GM18873 (cell line): ENCODE results near the gene AADAT.
"Not testable (repeated sequence)": the region's sequence is repeated elsewhere in the genome, so short reads cannot be mapped to it uniquely, and the experiment has no call there.

Experiments
- ATAC-seq: cut with Tn5 transposase; IDR thresholded peaks from one replicate; pipeline ENCODE4 v1.9.1; 2021; ENCODE audit warnings: mild to moderate bottlenecking, moderate library complexity, moderate number of reproducible peaks; ENCODE audit not compliant: unreplicated experiment, low FRiP score

Gene AADAT

DNA sequence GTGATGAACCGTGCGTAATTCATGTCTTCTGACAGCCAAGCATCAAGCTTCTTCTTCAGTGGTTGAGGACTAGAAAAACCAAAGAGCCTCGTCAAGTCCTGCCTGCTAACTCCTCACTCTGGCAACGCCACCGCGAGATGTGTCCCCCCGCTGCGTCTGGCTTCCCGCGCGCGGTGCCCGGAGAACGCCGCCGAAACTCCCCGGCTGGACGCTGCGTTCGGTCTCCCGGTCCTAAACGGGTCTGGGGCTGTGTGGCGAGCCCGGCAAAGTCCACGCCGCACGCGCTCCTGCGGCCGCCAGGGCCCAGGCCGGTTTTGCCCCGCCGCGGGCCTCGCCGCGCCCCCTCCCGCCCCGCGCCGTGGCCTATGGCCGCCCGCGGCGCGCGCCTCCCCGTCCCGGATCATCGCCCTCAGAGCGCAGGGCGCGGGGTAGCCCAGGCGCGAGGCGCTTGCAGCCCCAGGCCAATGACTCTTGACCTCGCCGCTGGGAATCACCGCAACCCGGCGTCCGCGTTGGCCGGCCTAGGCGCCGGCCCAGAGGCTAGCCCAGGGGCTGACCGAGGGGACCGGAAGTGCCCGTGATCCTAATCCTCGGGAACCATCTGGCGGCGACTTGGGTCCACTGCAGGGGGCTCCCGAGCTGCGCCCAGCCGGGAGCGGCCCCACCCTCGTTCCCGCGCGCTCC is at the start of gene AADAT:
Gene AADAT, minus strand, starts transcription at position 289 of the 684 bp plus-strand sequence. Its CDS starts 266 bp downstream, at position 23.
- ATAC-seq: no peak

DNA sequence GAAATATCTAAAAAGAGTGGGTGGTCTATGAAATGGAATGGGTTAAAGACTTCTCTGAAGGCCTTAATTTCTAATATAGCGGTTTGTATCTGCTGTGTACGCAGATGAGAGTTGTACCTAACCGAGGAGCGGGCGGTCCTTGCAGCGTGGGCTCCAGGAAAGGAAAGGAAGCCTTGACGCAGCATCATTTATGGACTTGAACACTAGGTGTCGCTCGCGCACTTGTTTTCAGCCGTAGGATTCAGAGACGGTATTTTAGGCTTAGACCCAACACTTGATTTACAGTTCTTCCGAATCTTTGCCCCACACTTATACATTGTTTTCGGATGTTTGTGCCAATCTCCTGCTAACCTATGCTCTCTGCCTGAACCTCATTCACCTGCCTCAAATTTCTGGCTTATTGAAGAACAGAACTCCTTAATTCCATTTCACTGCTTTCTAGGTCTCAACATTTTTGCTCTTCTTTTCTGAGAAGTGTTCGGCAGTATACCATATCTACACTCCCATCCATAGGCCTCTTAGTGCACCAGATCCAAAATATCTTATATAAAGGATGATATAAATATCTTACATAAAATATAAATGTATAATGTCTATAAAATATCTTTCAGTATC is 48.9 kb upstream of the AADAT start:
- ATAC-seq: peak; percentile 93

DNA sequence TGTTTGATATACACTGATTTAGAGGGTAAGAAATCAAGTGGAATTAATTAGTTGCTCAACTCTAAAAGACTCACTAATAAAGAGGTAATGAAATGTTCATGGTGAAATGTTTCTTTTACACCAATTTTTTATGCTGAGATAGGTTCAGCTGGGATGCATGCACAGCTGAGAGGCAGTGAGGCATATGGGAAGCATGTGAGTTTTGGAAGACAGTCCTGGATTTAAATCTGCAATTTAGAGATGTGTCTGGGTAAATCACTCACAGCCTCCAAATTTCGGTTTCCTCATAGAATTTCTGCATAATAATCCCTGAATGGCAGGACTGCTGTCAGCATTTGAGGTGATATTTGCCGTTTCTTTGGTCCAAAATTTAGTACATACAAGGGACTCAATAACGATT is 48.2 kb upstream of the AADAT start:
- ATAC-seq: no peak

DNA sequence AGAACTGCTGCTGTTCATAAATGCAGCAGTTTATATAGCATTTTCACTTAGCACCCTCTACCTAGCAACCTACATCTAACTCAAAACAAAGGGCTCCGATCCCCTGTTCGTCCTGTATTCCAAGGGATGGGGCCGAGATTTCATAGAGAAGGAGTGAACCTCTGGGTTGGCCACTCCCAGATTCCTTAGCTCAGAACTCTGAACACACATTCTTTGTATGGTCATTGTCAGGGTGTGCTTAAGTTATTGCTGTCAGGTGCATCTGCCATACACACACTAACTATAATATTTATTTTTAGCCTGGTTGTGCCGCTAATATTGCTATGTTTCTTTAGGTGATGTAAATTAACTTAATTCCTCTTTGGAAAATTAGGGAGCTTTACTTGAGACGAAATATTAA is 47.7 kb upstream of the AADAT start:
- no peak for ATAC-seq

- ATAC-seq: no peak
Observed at GRCh38 chr4:170134821-170135220, 45.1 kb upstream of the AADAT start.

GRCh38 chr4:170128219-170128804 is 38.6 kb upstream of the AADAT start:
- no peak for ATAC-seq

DNA sequence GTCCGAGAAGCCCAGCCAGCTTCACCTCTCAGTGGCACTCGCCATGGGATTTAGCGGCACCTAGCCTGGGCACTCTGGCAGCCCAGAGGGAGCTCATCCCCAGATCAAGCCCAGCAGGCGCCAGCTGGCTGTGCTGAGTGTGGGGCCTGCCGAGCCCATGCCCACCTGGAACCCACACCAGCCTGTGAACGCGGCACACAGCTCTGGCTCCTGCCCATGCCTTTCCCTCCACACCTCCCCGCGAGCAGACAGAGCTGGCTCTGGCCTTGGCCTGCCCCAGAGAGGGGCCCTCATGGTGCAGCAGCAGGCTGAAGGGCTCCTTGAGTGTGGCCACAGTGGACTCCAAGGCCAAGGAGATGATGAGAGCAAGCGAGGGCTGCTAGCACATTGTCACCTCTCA is 38.0 kb upstream of the AADAT start:
- ATAC-seq: no peak

DNA sequence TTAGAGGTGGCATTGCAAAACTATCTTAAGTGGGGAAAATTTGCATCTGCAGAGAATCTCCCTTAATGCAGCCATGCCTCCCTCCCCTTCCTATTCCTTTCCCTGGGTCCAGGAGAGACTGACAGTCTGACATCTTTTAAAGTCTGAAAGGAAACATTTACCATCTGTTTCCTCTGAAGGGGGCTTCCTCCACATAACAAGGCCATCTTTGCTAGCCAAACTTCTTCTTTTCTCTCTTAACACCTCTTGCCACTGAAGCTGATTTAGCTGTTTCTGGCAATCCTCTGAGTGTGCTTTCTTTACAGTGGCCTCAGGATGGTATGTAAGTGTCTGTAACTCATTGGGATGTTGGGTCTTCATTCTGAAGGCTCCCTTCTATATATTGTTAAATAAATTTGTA is 34.6 kb upstream of the AADAT start:
- no peak for ATAC-seq

GRCh38 chr4:170122252-170122651 is 32.5 kb upstream of the AADAT start:
- ATAC-seq: no peak

DNA sequence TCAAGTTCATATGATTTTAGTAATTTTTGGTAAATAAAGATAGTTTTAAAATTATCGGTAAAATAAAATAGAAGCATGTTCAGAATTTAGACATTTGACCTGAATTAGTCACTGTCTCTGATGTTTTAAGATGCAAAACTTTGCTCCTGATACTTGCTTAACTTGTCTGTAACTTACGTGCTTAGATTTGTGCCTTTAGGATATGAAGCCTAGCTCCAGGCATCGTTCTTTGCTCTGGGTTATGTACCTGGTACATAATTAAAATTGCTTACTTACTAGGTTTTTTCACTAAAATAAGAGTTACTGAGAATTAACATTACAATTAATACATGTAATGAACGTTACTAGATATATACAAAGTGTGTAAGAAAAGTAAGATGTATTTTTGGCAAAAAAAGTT is 24.9 kb upstream of the AADAT start:
- no peak for ATAC-seq

DNA sequence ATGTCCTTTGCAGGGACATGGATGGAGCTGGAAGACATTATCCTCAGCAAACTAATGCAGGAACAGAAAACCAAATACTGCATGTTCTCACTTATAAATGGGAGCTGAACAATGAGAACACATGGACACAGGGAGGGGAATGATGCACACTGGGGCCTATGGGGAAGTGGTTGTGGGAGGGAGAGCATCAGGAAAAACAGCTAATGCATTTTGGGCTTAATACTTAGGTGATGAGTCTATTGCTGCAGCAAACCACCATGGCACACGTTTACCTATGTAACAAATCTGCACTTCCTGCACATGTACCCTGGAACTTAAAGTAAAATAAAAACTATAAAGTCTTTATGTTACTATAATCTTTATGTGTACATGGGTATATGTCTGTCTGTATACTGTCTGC is 24.4 kb upstream of the AADAT start:
- ATAC-seq: not testable (repeated sequence)

DNA sequence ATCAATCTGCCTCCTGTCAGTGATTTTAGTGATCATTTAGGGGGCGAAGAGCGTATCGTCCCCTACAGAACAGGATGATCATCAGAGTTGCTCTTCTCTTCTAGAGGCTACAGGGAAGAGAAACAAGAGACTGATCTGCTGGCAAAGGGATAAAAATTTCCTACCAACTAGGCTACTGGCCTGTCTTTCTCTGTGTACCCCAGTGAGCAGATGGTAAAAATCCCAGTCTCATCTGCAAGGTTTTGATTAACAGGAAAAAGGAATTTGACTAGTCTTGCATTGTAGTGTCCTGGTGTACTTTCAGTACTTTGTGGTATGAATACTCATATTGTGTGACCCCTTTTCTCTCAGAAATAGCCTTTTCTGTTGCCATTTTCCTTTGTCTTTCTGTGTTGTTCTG is 21.8 kb upstream of the AADAT start:
- no peak for ATAC-seq

GRCh38 chr4:170111085-170111484 is 21.3 kb upstream of the AADAT start:
- ATAC-seq: no peak

GRCh38 chr4:170110285-170110672 is 20.5 kb upstream of the AADAT start:
- ATAC-seq: no peak

GRCh38 chr4:170109586-170110284 is 20.0 kb upstream of the AADAT start:
- ATAC-seq: no peak

GRCh38 chr4:170106900-170107299 is 17.1 kb upstream of the AADAT start:
- no peak for ATAC-seq

DNA sequence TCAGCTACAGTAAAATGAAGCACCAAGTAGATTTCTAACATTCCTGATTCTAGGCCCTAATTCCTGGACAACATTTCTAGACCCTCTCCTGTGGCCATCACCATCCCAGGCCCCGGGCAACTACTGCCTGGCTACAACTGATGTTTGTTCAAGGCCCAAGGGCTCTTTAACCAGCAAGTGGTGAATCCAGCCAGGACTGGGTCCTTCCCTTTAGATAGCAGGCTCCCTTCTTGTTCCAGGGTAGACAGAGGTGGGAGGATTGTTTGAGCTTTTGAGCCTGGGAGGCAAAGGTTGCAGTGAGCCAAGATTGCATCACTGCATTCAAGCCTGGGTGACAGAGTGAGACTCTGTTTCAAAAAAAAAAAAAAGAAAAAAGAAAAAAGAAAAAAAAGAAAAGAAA is 12.7 kb upstream of the AADAT start:
- ATAC-seq: no peak

GRCh38 chr4:170098171-170098570 is 8.4 kb upstream of the AADAT start:
- ATAC-seq: not testable (repeated sequence)

DNA sequence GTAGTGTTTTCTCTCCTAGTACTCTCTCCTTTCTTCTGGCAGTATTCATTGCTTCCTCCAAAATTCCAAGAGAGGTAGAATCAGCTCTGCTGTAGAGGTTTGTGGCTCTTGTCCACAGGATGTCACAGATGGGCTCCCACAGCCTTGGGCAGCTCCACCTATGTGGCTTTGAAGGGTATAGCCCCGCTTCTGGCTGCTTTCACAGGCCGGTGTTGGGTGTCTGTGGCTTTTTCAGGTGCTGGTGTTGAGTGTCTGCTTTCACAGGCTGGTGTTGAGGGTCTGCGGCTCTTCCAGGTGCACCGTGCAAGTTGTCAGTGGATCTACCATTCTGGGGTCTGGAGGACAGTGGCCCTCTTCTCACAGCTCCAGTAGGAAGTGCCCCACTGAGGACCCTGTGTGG is 7.9 kb upstream of the AADAT start:
- no peak for ATAC-seq

DNA sequence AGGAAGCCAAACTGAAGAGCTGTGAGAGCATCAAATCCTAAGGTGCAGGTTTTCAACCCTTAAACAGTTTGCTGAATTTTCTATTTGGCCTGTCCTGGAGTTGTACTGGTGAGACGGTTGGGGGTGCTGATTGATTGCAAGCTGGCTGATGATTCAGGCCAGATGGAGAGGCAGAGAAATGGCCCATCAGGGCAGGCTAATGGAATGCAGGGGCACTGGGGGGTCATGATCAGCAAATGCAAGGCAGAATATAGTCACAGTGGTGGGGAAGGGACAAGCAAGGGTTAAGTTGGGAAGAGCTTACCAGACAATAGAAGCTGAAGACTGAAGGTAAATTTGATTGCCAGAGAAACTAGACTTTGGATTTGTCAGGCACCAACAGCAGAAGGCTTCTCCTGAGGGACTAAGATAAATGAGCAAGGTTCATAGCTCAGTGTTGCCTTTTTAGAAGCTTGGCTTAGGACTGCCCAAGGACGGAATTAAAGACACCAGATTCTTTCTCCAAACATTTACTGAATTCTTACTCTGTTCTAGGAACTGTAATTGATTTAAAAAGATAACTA is 4.3 kb upstream of the AADAT start:
- no peak for ATAC-seq

DNA sequence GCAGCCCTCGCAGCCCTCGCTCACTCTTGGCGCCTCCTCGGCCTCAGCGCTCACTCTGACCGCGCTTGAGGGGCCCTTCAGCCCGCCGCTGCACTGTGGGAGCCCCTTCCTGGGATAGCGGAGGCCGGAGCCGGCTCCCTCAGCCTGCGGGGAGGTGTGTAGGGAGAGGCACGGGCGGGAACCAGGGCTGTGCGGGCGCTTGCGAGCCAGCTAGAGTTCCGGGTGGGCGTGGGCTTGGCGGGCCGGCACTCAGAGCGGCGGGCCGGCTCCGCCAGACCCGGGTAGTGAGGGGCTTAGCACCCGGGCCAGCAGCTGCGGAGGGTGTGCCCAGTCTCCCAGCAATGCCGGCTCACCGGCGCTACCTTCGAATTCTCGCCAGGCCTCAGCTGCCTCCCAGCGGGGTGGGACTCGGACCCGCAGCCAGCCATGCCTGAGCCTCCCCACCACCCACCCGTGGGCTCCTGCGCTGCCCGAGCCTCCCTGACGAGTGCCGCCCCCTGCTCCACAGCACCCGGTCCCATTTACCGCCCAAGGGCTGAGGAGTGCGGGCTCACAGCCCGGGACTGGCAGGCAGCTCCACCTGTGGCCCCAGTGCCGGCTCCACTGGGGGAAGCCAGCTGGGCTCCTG is 1.4 kb upstream of the AADAT start:
- ATAC-seq: no peak
